HCT116 (cell line): Measurements from ENCODE around the gene TEX10. TPM values are rescaled to one million over a fixed set of nuclear protein-coding genes. Genes with fewer than 3 reads are reported as not detected.

Experiments used
- ATAC-seq: fragments of 200-7000 bp; cut with Tn5 transposase; 2 replicates; pipeline ENCODE4 v1.9.1; 2020; ENCODE audit warnings: mild to moderate bottlenecking, moderate library complexity
- BruUV-seq: library from RNA; stranded (reverse); fragments of 400-500 nt; replicated peaks from 2 replicates; lab custom pipeline; 2021; lab: Mats Ljungman, UMichigan
- CTCF ChIA-PET: fragments of 300-600 bp; sonication (Branson Sonifier 250); formaldehyde crosslinking; loops from one replicate; lab custom pipeline; 2021; ENCODE audit warnings: antibody characterized with exemption; lab: Charles Lee
- POLR2A ChIA-PET: fragments of 300-600, 350-600 bp; sonication (Branson Sonifier 250); formaldehyde crosslinking; loops from one replicate; lab custom pipeline; 2021; ENCODE audit warnings: antibody characterized with exemption; lab: Charles Lee
- RAD21 ChIA-PET, 2 experiments: fragments of 300-600 bp; sonication (Branson Sonifier 250); formaldehyde crosslinking; loops; one replicate each; lab custom pipeline; 2023; ENCODE audit warnings: low total read pairs in 2 of 2; ENCODE audit not compliant: uncharacterized antibody in 2 of 2, unreplicated experiment in 2 of 2, low non-redundant PET in 1 of 2; lab: Charles Lee
- DNase-seq: peaks from one replicate; pipeline ENCODE4 v3.0.0-alpha.2; 2010; ENCODE audit warnings: low read depth, low spot score
- H2AFZ ChIP-seq: fragments of 200-600 bp; shearing (Covaris generic), sonication (generic); 2 replicates; pipeline ENCODE4 v1.6.1; 2017; ENCODE audit warnings: low read depth, mixed run types, mixed read lengths, antibody characterized with exemption, low read length; ENCODE audit not compliant: poor library complexity, severe bottlenecking
- H3K27ac ChIP-seq: 2 replicates; pipeline ENCODE4 v1.5.1; 2012; ENCODE audit warnings: low read depth, low read length
- H3K27me3 ChIP-seq: fragments of 200-600 bp; sonication (generic); 2 replicates; pipeline ENCODE4 v1.6.1; 2016; ENCODE audit warnings: mixed run types, low read length, mixed read lengths; ENCODE audit not compliant: insufficient read depth
- H3K36me3 ChIP-seq, 2 experiments: fragments of 200-500 bp in 1 of 2; fragments of 200-600 bp in 1 of 2; sonication (Bioruptor generic) in 1 of 2; sonication (generic) in 1 of 2; 2 replicates each; pipeline versions ENCODE4 v1.5.1 to v1.6.1; 2014 to 2016; ENCODE audit warnings: low read length in 2 of 2, inconsistent platforms in 1 of 2, mixed read lengths in 1 of 2, mixed run types in 1 of 2; ENCODE audit not compliant: insufficient read depth in 2 of 2, control insufficient read depth in 1 of 2
- H3K4me1 ChIP-seq, 2 experiments: fragments of 200-600 bp in 1 of 2; sonication (generic) in 1 of 2; 2 replicates each; pipeline versions ENCODE4 v1.5.1 to v1.6.1; 2012 to 2017; ENCODE audit warnings: low read length in 2 of 2, inconsistent platforms in 1 of 2, mild to moderate bottlenecking in 1 of 2, mixed read lengths in 1 of 2, mixed run types in 1 of 2, moderate library complexity in 1 of 2; ENCODE audit not compliant: insufficient read depth in 2 of 2, control insufficient read depth in 1 of 2
- H3K4me2 ChIP-seq: fragments of 200-600 bp; sonication (generic); 2 replicates; pipeline ENCODE4 v1.6.1; 2017; ENCODE audit warnings: mixed run types, low read length, mixed read lengths
- H3K4me3 ChIP-seq, 2 experiments: fragments of 200-600 bp in 1 of 2; sonication (generic) in 1 of 2; replicated peaks in 1 of 2; 2 replicates each; pipeline ENCODE4 v1.5.1; 2011 to 2016; ENCODE audit warnings: low read length in 2 of 2, control low read depth in 1 of 2, low read depth in 1 of 2, mild to moderate bottlenecking in 1 of 2, mixed read lengths in 1 of 2, mixed run types in 1 of 2
- H3K79me2 ChIP-seq: fragments of 200-600 bp; sonication (generic); 2 replicates; pipeline ENCODE4 v1.6.1; 2017; ENCODE audit warnings: mild to moderate bottlenecking, mixed run types, low read length, moderate library complexity, mixed read lengths; ENCODE audit not compliant: insufficient read depth
- H3K9ac ChIP-seq: fragments of 200-600 bp; sonication (generic); 2 replicates; pipeline ENCODE4 v1.6.1; 2016; ENCODE audit warnings: low read length, mixed read lengths
- H3K9me2 ChIP-seq: fragments of 200-600 bp; sonication (generic), shearing (Covaris generic); 2 replicates; pipeline ENCODE4 v1.6.1; 2017; ENCODE audit warnings: mixed run types, mild to moderate bottlenecking, moderate library complexity; ENCODE audit not compliant: insufficient read depth
- H3K9me3 ChIP-seq, 2 experiments: fragments of 200-500 bp in 1 of 2; fragments of 200-600 bp in 1 of 2; sonication (Bioruptor generic) in 1 of 2; sonication (generic) in 1 of 2; 2 replicates each; pipeline ENCODE4 v1.6.1; 2014 to 2017; ENCODE audit warnings: low read length in 2 of 2, mixed read lengths in 2 of 2, inconsistent platforms in 1 of 2, low read depth in 1 of 2, mild to moderate bottlenecking in 1 of 2, mixed run types in 1 of 2, moderate library complexity in 1 of 2; ENCODE audit not compliant: control insufficient read depth in 1 of 2, insufficient read depth in 1 of 2
- H4K20me1 ChIP-seq: fragments of 200-600 bp; sonication (generic), shearing (Covaris generic); 2 replicates; pipeline ENCODE4 v1.6.1; 2017; ENCODE audit warnings: mixed run types, mild to moderate bottlenecking, moderate library complexity; ENCODE audit not compliant: insufficient read depth
- CEBPB ChIP-seq: IDR thresholded peaks from 2 replicates; pipeline ENCODE4 v1.6.1; 2012; ENCODE audit warnings: low read depth
- EGR1 ChIP-seq: IDR thresholded peaks from 2 replicates; pipeline ENCODE4 v1.6.1; 2012; ENCODE audit warnings: low read depth
- ELF1 ChIP-seq: IDR thresholded peaks from 2 replicates; pipeline ENCODE4 v1.6.1; 2012; ENCODE audit warnings: low read depth, borderline replicate concordance
- EZH2 ChIP-seq: fragments of 200-600 bp; sonication (generic); IDR thresholded peaks from 2 replicates; pipeline ENCODE4 v1.6.1; 2017; ENCODE audit warnings: antibody characterized with exemption, mixed run types
- EZH2phosphoT487 ChIP-seq: fragments of 200-600 bp; IDR thresholded peaks from 2 replicates; pipeline ENCODE4 v1.6.1; 2018; ENCODE audit warnings: antibody characterized with exemption, borderline replicate concordance
- FOSL1 ChIP-seq: IDR thresholded peaks from 2 replicates; pipeline ENCODE4 v1.6.1; 2012; ENCODE audit warnings: low read depth
- JUND ChIP-seq: IDR thresholded peaks from 2 replicates; pipeline ENCODE4 v1.6.1; 2012
- MAX ChIP-seq: IDR thresholded peaks from 2 replicates; pipeline ENCODE4 v1.6.1; 2012
- POLR2A ChIP-seq: IDR thresholded peaks from 2 replicates; pipeline ENCODE4 v1.7.0; 2011; ENCODE audit warnings: borderline replicate concordance; ENCODE audit not compliant: insufficient read depth, insufficient read length; ENCODE audit errors: extremely low read depth
- POLR2AphosphoS5 ChIP-seq: IDR thresholded peaks from 2 replicates; pipeline ENCODE4 v1.6.1; 2011; ENCODE audit warnings: mild to moderate bottlenecking, low read depth, low read length, moderate library complexity
- RAD21 ChIP-seq: IDR thresholded peaks from 2 replicates; pipeline ENCODE4 v1.6.1; 2012; ENCODE audit warnings: low read depth, mild to moderate bottlenecking
- SP1 ChIP-seq: IDR thresholded peaks from 2 replicates; pipeline ENCODE4 v1.6.1; 2012; ENCODE audit warnings: low read depth
- TCF7L2 ChIP-seq: IDR thresholded peaks from 2 replicates; pipeline ENCODE4 v1.7.0; 2011; ENCODE audit warnings: borderline replicate concordance, inconsistent platforms; ENCODE audit not compliant: insufficient read depth, insufficient read length; ENCODE audit errors: extremely low read depth
- ZBTB33 ChIP-seq: IDR thresholded peaks from 2 replicates; pipeline ENCODE4 v1.6.1; 2011; ENCODE audit warnings: mild to moderate bottlenecking, low read length, moderate library complexity; ENCODE audit not compliant: insufficient replicate concordance; ENCODE audit errors: extremely low read depth
- ZNF274 ChIP-seq: fragments of 200-500 bp; sonication (Bioruptor generic); IDR thresholded peaks from 2 replicates; pipeline ENCODE4 v1.6.1; 2014; ENCODE audit warnings: mild to moderate bottlenecking, low read depth, low read length, inconsistent platforms
- intact Hi-C: fragments of 100-400 bp; cut with micrococcal nuclease; formaldehyde crosslinking; loops from 2 replicates; pipeline ENCODE4 v1.10.0; 2022
- total RNA-seq: library from RNA; stranded (reverse); gene quantifications from one replicate; pipeline ENCODE4 v1.2.1, GENCODE V29; 2021; ENCODE audit not compliant: unreplicated experiment

The TEX10 gene
- total RNA-seq, 1 experiment from 2014 or later, result 53.0 TPM

GRCh38 chr9:100286257-100286656 lies 66.5 kb downstream of the TEX10 start:
- H3K4me1 ChIP-seq, result no peaks in the 10 kb centered on the region
- no peak overlapping the region for H3K4me2 ChIP-seq
- ChIA-PET POLR2A (no interaction called here), RAD21 (no interaction called here), CTCF (no interaction called here)
- no TSS peak for BruUV-seq
- H3K27me3 ChIP-seq, result no peaks in the 10 kb centered on the region
- 0 out of 4 replicates have a peak, but pooled peaks cover 0 to 5% of the 10 kb centered on the region in 2 experiments for H3K9me3 ChIP-seq
- TF ChIP-seq ZBTB33 (no peak), RAD21 (no peak), MAX (no peak), ZNF274 (no peak), JUND (no peak), POLR2AphosphoS5 (no peak)
- intact Hi-C loops, result no loop called here
- no peak overlapping the region for H2AFZ ChIP-seq
- no peaks in the 10 kb centered on the region for H3K9me2 ChIP-seq
- no peak overlapping the region for H3K9ac ChIP-seq
- ATAC-seq (no peak), DNase-seq (no peak)
- no peaks in the 10 kb centered on the region for H4K20me1 ChIP-seq
- H3K27ac ChIP-seq, result no peak overlapping the region
- H3K79me2 ChIP-seq, result no peaks in the 10 kb centered on the region
- H3K36me3 ChIP-seq, result peaks cover 0 to 25% of the 10 kb centered on the region in 2 experiments; a peak in 2 of 4 replicates
- no peak overlapping the region for H3K4me3 ChIP-seq

- no peaks in the 10 kb centered on the region for H3K27me3 ChIP-seq
- BruUV-seq, result no TSS peak
- no peaks in the 10 kb centered on the region for H3K9me2 ChIP-seq
- DNase-seq, result no peak
- intact Hi-C loops, result no loop called here
- H3K4me2 ChIP-seq, result no peak overlapping the region
- H4K20me1 ChIP-seq, result no peaks in the 10 kb centered on the region
- H3K27ac ChIP-seq, result no peak overlapping the region
- H3K4me1 ChIP-seq, result no peaks in the 10 kb centered on the region
- H3K4me3 ChIP-seq, result no peak overlapping the region
- ATAC-seq, result no peak
- ChIA-PET CTCF (no interaction called here), POLR2A (no interaction called here), RAD21 (no interaction called here)
- H2AFZ ChIP-seq, result no peak overlapping the region
- 0 out of 4 replicates have a peak, but pooled peaks cover 0 to 5% of the 10 kb centered on the region in 2 experiments for H3K9me3 ChIP-seq
- H3K36me3 ChIP-seq, result peaks cover 0 to 25% of the 10 kb centered on the region in 2 experiments; a peak in 2 of 4 replicates
- no peak for TF ChIP-seq ZBTB33
- no peak for TF ChIP-seq RAD21
- no peak for TF ChIP-seq ZNF274
- no peak for TF ChIP-seq FOSL1
- TF ChIP-seq POLR2A, result no peak
- no peak for TF ChIP-seq EZH2
- no peak for TF ChIP-seq CEBPB
- no peak for TF ChIP-seq MAX
- TF ChIP-seq ELF1, result no peak
- no peak for TF ChIP-seq EZH2phosphoT487
- TF ChIP-seq SP1, result no peak
- TF ChIP-seq TCF7L2, result no peak
- TF ChIP-seq EGR1, result no peak
- TF ChIP-seq POLR2AphosphoS5, result no peak
- no peak overlapping the region for H3K9ac ChIP-seq
- H3K79me2 ChIP-seq, result no peaks in the 10 kb centered on the region
Measured at GRCh38 chr9:100285601-100286000, 67.1 kb downstream of the TEX10 start.
